ENCODE results near the gene CTNNBL1.

Gene CTNNBL1

DNA sequence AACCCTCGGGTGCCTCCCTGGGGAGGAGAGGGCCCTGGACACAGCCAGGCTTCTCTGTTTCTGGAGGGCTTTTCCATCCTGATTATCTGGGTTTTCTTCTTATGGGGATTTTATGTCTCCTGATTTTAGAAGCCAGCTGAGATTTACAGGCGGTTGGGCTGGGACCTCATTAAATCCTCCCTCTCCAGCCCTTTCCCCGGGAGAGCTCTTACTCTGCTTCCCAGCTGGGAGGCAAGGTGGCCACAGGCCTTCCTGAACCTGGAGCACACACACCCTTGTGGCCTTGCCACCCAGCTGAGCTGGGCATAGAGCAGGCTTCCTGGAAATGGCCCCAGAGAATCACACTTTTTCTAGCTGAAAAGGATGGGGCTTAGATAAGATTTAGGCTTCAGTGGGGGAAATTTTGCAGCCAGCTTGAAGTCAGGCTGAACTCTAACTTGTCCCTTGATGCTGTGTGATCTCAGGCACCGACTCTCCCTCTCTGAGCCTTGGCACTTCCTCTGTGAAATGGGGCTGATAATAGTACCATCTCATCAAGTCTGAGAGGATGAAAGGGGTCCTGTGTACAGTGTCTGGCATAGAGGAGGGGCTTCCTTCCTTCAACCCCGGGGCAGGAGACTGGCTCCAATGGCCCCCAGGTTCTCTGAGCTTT, 225.7 kb downstream of the CTNNBL1 start:
- no peak for DNase-seq (ENCODE audit: low spot score)

- DNase-seq (ENCODE audit: low spot score), result no peak
Observed at GRCh38 chr20:37920270-37920669, 226.4 kb downstream of the CTNNBL1 start.

DNA sequence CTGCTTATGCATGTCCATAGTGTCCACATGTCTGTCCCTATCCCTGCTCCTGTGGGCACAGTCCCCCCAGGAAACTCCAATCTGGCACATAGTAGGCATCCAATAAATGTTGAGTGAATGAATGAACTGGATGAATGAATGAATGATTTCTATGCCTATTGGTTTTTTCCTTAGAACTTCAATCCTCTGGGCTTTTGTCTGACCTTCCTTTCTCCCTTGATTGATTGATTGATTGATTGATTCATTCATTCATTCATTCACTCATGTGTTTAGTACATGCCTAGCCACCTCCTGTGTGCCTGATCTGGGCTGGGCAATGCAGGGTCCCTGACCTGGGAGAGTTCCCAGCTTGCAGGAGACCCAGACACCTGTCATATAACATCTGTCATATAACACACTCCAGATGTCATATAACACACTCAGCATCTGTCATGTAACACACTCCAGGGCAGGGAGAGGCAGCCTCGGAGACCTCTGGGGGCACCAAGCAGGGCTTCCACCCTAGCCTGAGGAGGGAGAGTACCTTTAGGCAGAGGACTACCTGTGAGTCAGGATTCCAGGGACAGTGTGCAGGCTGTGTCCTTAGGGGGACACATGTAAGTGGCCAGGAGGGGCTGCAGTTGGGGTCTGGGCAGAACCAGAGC, 227.0 kb downstream of the CTNNBL1 start:
- DNase-seq (ENCODE audit: low spot score), result no peak

- DNase-seq (ENCODE audit: low spot score), result no peak
Observed at GRCh38 chr20:37921341-37921929, 227.6 kb downstream of the CTNNBL1 start.
